ENCODE data around the gene USHBP1.

USHBP1 gene

GRCh38 chr19:17242431-17243208 is 21.9 kb downstream of the USHBP1 start:
- Histone ChIP-seq H3K4me3 (ENCODE audit: low read length) (no peak overlapping the region), H2BK5ac (ENCODE audit: low read length) (no peak overlapping the region), H3K79me1 (ENCODE audit: low read length) (peaks cover 12% of the 10 kb centered on the region), H3K79me2 (ENCODE audit: control insufficient read depth, insufficient read depth, low read length) (peaks cover 42% of the 10 kb centered on the region), H3K4me1 (ENCODE audit: control insufficient read depth, low read depth, low read length) (peaks cover 6% of the 10 kb centered on the region), H2AK5ac (ENCODE audit: low read length) (no peak overlapping the region), H3K4ac (ENCODE audit: low read depth, low read length) (no peak overlapping the region), H3K4me2 (ENCODE audit: low read length) (no peak overlapping the region), H2BK15ac (replicated peaks; ENCODE audit: low read depth) (no peak overlapping the region), H4K8ac (ENCODE audit: low read depth, low read length) (no peak overlapping the region), H2BK120ac (ENCODE audit: low read depth, low read length) (no peak overlapping the region), H4K5ac (ENCODE audit: low read length) (no peak overlapping the region), H3K27me3 (ENCODE audit: insufficient read depth, low read length, poor library complexity) (no peaks in the 10 kb centered on the region), H3K27ac (ENCODE audit: low read depth, low read length) (no peak overlapping the region), H3K9ac (ENCODE audit: low read length) (peak overlapping the region; percentile 88), H3K56ac (ENCODE audit: low read length) (no peak overlapping the region), H3K36me3 (ENCODE audit: control insufficient read depth, insufficient read depth, low read length) (peaks cover 2% of the 10 kb centered on the region), H3K18ac (ENCODE audit: low read length) (no peak overlapping the region), H3K23ac (ENCODE audit: low read length) (no peak overlapping the region)
- WGBS (ENCODE audit: extremely low coverage, insufficient coverage, low lambda C conversion rate): no CpG with 5 or more reads among the region's 8 CpGs
- DNase-seq: no peak

- H3K27me3 ChIP-seq (ENCODE audit: insufficient read depth, low read length, poor library complexity): no peaks in the 10 kb centered on the region
- no peak overlapping the region for H3K18ac ChIP-seq (ENCODE audit: low read length)
- H2BK120ac ChIP-seq (ENCODE audit: low read depth, low read length): no peak overlapping the region
- WGBS (ENCODE audit: extremely low coverage, insufficient coverage, low lambda C conversion rate): no CpG with 5 or more reads among the region's 6 CpGs
- no peak overlapping the region for H4K5ac ChIP-seq (ENCODE audit: low read length)
- H4K8ac ChIP-seq (ENCODE audit: low read depth, low read length): no peak overlapping the region
- H3K9ac ChIP-seq (ENCODE audit: low read length): no peak overlapping the region
- no peak for DNase-seq
- H3K4me1 ChIP-seq (ENCODE audit: control insufficient read depth, low read depth, low read length): peaks cover 3% of the 10 kb centered on the region
- H3K56ac ChIP-seq (ENCODE audit: low read length): no peak overlapping the region
- H2BK15ac ChIP-seq (replicated peaks; ENCODE audit: low read depth): no peak overlapping the region
- peak overlapping the region; percentile 24 for H3K23ac ChIP-seq (ENCODE audit: low read length)
- H3K79me1 ChIP-seq (ENCODE audit: low read length): peaks cover 12% of the 10 kb centered on the region
- H3K36me3 ChIP-seq (ENCODE audit: control insufficient read depth, insufficient read depth, low read length): peaks cover 2% of the 10 kb centered on the region
- peaks cover 42% of the 10 kb centered on the region for H3K79me2 ChIP-seq (ENCODE audit: control insufficient read depth, insufficient read depth, low read length)
- no peak overlapping the region for H3K4me2 ChIP-seq (ENCODE audit: low read length)
- no peak overlapping the region for H3K4me3 ChIP-seq (ENCODE audit: low read length)
- H2BK5ac ChIP-seq (ENCODE audit: low read length): no peak overlapping the region
- no peak overlapping the region for H2AK5ac ChIP-seq (ENCODE audit: low read length)
- no peak overlapping the region for H3K27ac ChIP-seq (ENCODE audit: low read depth, low read length)
- no peak overlapping the region for H3K4ac ChIP-seq (ENCODE audit: low read depth, low read length)
Observed at GRCh38 chr19:17240826-17241399, 23.6 kb downstream of the USHBP1 start.

- H3K4me1 ChIP-seq (ENCODE audit: control insufficient read depth, low read depth, low read length): peaks cover 3% of the 10 kb centered on the region
- H3K9ac ChIP-seq (ENCODE audit: low read length): no peak overlapping the region
- no peak overlapping the region for H4K8ac ChIP-seq (ENCODE audit: low read depth, low read length)
- no peak overlapping the region for H3K23ac ChIP-seq (ENCODE audit: low read length)
- H2AK5ac ChIP-seq (ENCODE audit: low read length): no peak overlapping the region
- H2BK120ac ChIP-seq (ENCODE audit: low read depth, low read length): no peak overlapping the region
- no peak for DNase-seq
- no peak overlapping the region for H3K4me3 ChIP-seq (ENCODE audit: low read length)
- H3K18ac ChIP-seq (ENCODE audit: low read length): no peak overlapping the region
- H3K36me3 ChIP-seq (ENCODE audit: control insufficient read depth, insufficient read depth, low read length): peaks cover 2% of the 10 kb centered on the region
- no peak overlapping the region for H2BK5ac ChIP-seq (ENCODE audit: low read length)
- no peak overlapping the region for H4K5ac ChIP-seq (ENCODE audit: low read length)
- H3K79me2 ChIP-seq (ENCODE audit: control insufficient read depth, insufficient read depth, low read length): peaks cover 44% of the 10 kb centered on the region
- no peak overlapping the region for H3K56ac ChIP-seq (ENCODE audit: low read length)
- H2BK15ac ChIP-seq (replicated peaks; ENCODE audit: low read depth): no peak overlapping the region
- H3K27me3 ChIP-seq (ENCODE audit: insufficient read depth, low read length, poor library complexity): no peaks in the 10 kb centered on the region
- no peak overlapping the region for H3K27ac ChIP-seq (ENCODE audit: low read depth, low read length)
- H3K4ac ChIP-seq (ENCODE audit: low read depth, low read length): no peak overlapping the region
- peaks cover 12% of the 10 kb centered on the region for H3K79me1 ChIP-seq (ENCODE audit: low read length)
- H3K4me2 ChIP-seq (ENCODE audit: low read length): no peak overlapping the region
- no CpG with 5 or more reads among the region's 24 CpGs for WGBS (ENCODE audit: extremely low coverage, insufficient coverage, low lambda C conversion rate)
Observed at GRCh38 chr19:17240062-17240752, 24.3 kb downstream of the USHBP1 start.

- Histone ChIP-seq H3K4me3 (ENCODE audit: low read length) (no peak overlapping the region), H2AK5ac (ENCODE audit: low read length) (no peak overlapping the region), H4K5ac (ENCODE audit: low read length) (no peak overlapping the region), H3K27me3 (ENCODE audit: insufficient read depth, low read length, poor library complexity) (no peaks in the 10 kb centered on the region), H3K56ac (ENCODE audit: low read length) (no peak overlapping the region), H2BK120ac (ENCODE audit: low read depth, low read length) (no peak overlapping the region), H3K4ac (ENCODE audit: low read depth, low read length) (no peak overlapping the region), H3K79me1 (ENCODE audit: low read length) (peaks cover 20% of the 10 kb centered on the region), H4K8ac (ENCODE audit: low read depth, low read length) (no peak overlapping the region), H2BK15ac (replicated peaks; ENCODE audit: low read depth) (no peak overlapping the region), H3K18ac (ENCODE audit: low read length) (no peak overlapping the region), H3K4me1 (ENCODE audit: control insufficient read depth, low read depth, low read length) (peaks cover 6% of the 10 kb centered on the region), H3K27ac (ENCODE audit: low read depth, low read length) (no peak overlapping the region), H3K4me2 (ENCODE audit: low read length) (no peak overlapping the region), H3K9ac (ENCODE audit: low read length) (no peak overlapping the region), H3K23ac (ENCODE audit: low read length) (no peak overlapping the region), H3K36me3 (ENCODE audit: control insufficient read depth, insufficient read depth, low read length) (peaks cover 2% of the 10 kb centered on the region), H3K79me2 (ENCODE audit: control insufficient read depth, insufficient read depth, low read length) (peaks cover 38% of the 10 kb centered on the region), H2BK5ac (ENCODE audit: low read length) (no peak overlapping the region)
- no peak for DNase-seq
- no CpG with 5 or more reads among the region's 13 CpGs for WGBS (ENCODE audit: extremely low coverage, insufficient coverage, low lambda C conversion rate)
Observed at GRCh38 chr19:17237747-17238706, 26.5 kb downstream of the USHBP1 start.

- no peak overlapping the region for H2BK5ac ChIP-seq (ENCODE audit: low read length)
- no peaks in the 10 kb centered on the region for H3K27me3 ChIP-seq (ENCODE audit: insufficient read depth, low read length, poor library complexity)
- no peak overlapping the region for H2BK15ac ChIP-seq (replicated peaks; ENCODE audit: low read depth)
- peaks cover 7% of the 10 kb centered on the region for H3K36me3 ChIP-seq (ENCODE audit: control insufficient read depth, insufficient read depth, low read length)
- no peak overlapping the region for H3K9ac ChIP-seq (ENCODE audit: low read length)
- peaks cover 31% of the 10 kb centered on the region for H3K79me2 ChIP-seq (ENCODE audit: control insufficient read depth, insufficient read depth, low read length)
- H3K23ac ChIP-seq (ENCODE audit: low read length): no peak overlapping the region
- no peak overlapping the region for H4K8ac ChIP-seq (ENCODE audit: low read depth, low read length)
- H3K4me3 ChIP-seq (ENCODE audit: low read length): no peak overlapping the region
- no peak overlapping the region for H3K4me2 ChIP-seq (ENCODE audit: low read length)
- peaks cover 6% of the 10 kb centered on the region for H3K4me1 ChIP-seq (ENCODE audit: control insufficient read depth, low read depth, low read length)
- H2AK5ac ChIP-seq (ENCODE audit: low read length): peak overlapping the region; percentile 90
- peaks cover 23% of the 10 kb centered on the region for H3K79me1 ChIP-seq (ENCODE audit: low read length)
- H3K18ac ChIP-seq (ENCODE audit: low read length): peak overlapping the region; percentile 77
- H4K5ac ChIP-seq (ENCODE audit: low read length): no peak overlapping the region
- WGBS (ENCODE audit: extremely low coverage, insufficient coverage, low lambda C conversion rate): no CpG with 5 or more reads among the region's 18 CpGs
- peak overlapping the region; percentile 74 for H3K27ac ChIP-seq (ENCODE audit: low read depth, low read length)
- H3K56ac ChIP-seq (ENCODE audit: low read length): peak overlapping the region; percentile 76
- peak overlapping the region; percentile 37 for H2BK120ac ChIP-seq (ENCODE audit: low read depth, low read length)
- no peak for DNase-seq
- peak overlapping the region; percentile 63 for H3K4ac ChIP-seq (ENCODE audit: low read depth, low read length)
Observed at GRCh38 chr19:17236811-17237543, 27.6 kb downstream of the USHBP1 start.

Measured in mesendoderm (in vitro differentiated cells).